Heart left ventricle (tissue), 13 donors: ENCODE results near the gene MED31.

Experiments
- CTCF ChIP-seq, 12 donors: fragments of 200-600 bp; sonication (generic) in 4 of 12; IDR thresholded peaks; one replicate each; pipeline versions ENCODE4 v1.5.0 to v1.8.0; 2018 to 2022; ENCODE audit warnings: antibody characterized with exemption in 12 of 12, mild to moderate bottlenecking in 5 of 12
- POLR2A ChIP-seq, 2 donors: fragments of 450-650 bp; IDR thresholded peaks; one replicate each; pipeline ENCODE4 v1.6.1; 2017; ENCODE audit warnings: antibody characterized with exemption in 2 of 2, mild to moderate bottlenecking in 2 of 2, moderate library complexity in 2 of 2
- donor health status: ischemic (EF 13 %, LVEDD 7.1; RV severe dilation, severe dysfunction).
- donor health status: DM: no; HTN: yes; CAD: no.
- donor health status: DM: no; HTN: no; CAD: no.
- donor health status: ischemic (EF 25% LVEDD 6.9; RV normal size, moderate dysfunction).
- donor health status: ischemic (EF 25% LVEDD 5.7; RV mildly dilated, moderate dysfunction).
- donor health status: ischemic (EF 35%, LVEDD 5.7; RV mildly dilated, moderate dysfunction).
- donor health status: nonischemic (EF 11% LVEDD 7.7; RV severe dilation, severe dysfunction).
- donor health status: DM: yes; HTN: yes; CAD: no.
- donor health status: PGD.
- donor health status: ischemic (EF 29% LVEDD 5.4; RV normal size, mild dysfunction).
- donor health status: nonischemic (EF 23%, LVEDD 6.1; RV moderate dilation, normal function).

GRCh38 chr17:6596511-6596910, 54.9 kb downstream of the MED31 start:
- TF ChIP-seq CTCF (IDR thresholded peaks at IDR 0.05) (no peak), POLR2A (IDR thresholded peaks at IDR 0.05) (no peak)
